Activated CD4-positive, CD25-positive, alpha-beta regulatory T cell treated with anti-CD3 and anti-CD28 coated beads, Interleukin-2, amount 50 U/mL, for 24 hours (primary cell): ENCODE measurements around the gene NUDT1.
A peak's percentile ranks its signal among the peaks of the same experiment; 100 is the strongest.

Experiments
- ATAC-seq, 2 donors: fragments of 150-1000 bp; cut with Tn5 transposase; one replicate each; pipeline ENCODE4 v1.10.0; 2021; ENCODE audit warnings: mild to moderate bottlenecking in 1 of 2, moderate library complexity in 1 of 2

Gene NUDT1

DNA sequence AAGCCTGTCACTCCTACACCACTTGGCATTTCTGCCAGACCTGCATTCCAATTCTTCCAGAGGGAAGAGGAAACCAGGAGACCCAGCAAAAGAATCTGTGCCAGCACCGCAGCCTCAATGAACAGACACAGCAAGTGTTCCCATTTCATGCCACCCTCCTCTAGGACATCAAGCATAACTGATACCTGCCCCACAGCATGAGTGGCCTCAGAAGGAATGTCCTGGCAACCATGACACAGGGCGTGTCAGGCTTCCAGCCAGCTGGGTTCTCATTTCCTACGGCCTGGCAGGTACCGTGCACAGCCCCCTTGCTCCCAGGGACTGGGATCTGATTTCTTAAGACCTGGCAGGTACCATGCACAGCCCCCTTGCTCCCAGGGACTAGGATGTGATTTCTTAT lies 17.1 kb upstream of the NUDT1 start:
- no peak for ATAC-seq

DNA sequence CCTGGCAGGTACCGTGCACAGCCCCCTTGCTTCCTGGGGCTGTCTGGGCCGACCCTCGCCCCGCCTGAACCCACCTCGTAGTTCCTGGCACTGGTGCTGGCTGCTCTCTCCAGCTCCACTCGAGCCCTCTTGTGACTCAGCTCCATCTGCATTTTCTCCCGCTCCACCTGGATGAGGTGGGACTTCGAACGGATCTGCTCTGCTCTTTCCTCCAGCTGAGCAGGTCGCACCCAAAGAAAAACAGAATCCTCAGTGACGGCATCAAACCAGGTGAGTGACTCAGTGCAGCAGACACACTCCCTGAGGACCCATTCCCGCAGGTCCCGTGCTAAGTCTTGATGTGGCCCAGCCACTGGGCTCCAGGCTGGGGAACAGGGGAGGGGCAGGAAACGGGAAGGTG lies 16.7 kb upstream of the NUDT1 start:
- no peak for ATAC-seq

DNA sequence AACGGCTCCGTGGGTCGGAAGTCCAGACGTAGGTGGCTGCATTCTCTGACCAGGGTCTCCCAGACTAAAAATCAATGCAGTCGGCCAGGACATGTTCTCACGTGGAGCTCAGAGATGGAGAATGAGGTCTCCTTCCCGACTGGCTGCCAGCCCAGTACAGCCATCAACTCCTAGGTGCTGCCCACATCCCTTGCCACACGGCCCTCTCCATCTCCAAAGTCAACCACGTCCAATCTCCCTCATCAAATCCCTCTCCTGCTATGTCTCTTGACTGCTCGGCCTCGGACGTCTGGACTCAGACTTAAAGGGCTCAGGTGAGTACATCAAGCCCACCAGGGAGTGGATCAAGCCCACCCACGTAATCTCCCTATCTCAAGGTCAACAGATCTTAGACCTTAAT lies 16.2 kb upstream of the NUDT1 start:
- ATAC-seq = no peak

DNA sequence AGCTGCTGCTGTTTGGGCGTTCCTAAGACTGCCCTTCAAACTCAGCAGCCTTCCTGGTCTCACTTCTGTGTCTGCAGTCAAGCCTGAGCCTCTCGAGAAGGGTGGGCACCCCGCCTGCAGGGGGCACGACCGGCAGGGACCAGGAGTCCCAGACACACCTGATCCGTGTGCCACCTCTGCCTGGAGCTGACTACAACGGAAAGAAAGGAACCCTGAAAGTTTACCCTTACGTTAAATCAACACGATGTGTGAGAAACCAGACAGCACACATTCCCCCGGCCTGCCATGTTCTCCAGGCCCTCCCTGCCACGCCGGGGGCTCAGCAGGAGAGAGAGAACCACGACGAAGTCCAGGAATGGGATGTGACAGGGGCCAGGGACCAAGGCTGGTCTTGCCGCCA lies 14.3 kb upstream of the NUDT1 start:
- no peak for ATAC-seq

DNA sequence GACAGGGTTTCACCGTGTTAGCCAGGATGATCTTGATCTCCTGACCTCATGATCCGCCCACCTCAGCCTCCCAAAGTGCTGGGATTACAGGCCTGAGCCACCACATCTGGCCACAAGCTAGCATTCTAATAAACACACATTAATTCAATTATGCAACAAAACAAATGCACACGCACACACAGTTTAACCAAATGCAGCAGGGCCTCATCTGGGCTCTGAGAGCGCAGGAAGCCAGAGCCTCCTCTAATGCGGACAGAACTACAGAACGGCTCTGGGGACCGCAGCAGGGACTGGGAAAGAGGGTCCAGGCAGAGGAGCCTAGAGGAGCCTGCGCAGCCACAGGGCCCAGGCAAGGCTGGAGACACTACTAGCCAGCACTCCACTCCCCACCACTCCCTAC lies 13.1 kb upstream of the NUDT1 start:
- ATAC-seq = no peak

DNA sequence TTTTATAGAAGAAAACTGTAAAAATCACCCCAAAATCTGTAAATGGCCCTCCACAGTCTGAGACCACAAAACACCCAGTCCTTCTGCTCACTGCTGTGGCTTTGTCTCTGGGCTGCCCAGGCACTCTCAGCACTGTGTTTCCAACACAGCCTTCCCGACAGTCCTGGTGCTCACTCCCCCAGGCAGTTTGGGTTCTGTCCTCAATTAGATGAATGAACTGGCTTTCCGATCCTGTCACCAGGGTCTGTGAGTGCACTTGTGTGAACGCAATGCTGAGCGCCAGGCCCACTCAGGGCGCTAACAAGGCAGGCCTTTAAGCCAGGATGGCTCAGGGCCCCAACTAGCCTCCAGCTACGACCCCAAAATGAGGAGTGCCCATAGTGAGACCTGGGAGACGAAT lies 12.6 kb upstream of the NUDT1 start:
- ATAC-seq = no peak

DNA sequence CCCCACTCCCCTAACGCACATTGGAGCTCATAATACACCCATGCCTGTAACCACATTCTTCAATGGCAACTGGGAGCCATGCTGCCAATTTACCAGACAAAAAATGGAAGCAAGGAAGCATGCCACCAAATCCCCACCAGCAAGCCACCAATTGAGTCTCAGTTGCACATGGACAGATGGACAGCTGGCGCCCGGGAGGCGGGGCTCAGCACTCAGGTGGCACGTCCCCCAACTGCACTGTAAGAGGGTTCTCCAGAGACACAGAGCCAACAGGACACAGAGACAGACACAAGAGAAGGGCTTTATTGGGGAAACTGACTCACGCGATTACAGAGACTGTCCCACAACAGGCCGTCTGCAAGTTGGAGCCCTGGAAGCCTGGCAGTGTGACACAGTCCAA lies 11.8 kb upstream of the NUDT1 start:
- no peak for ATAC-seq

DNA sequence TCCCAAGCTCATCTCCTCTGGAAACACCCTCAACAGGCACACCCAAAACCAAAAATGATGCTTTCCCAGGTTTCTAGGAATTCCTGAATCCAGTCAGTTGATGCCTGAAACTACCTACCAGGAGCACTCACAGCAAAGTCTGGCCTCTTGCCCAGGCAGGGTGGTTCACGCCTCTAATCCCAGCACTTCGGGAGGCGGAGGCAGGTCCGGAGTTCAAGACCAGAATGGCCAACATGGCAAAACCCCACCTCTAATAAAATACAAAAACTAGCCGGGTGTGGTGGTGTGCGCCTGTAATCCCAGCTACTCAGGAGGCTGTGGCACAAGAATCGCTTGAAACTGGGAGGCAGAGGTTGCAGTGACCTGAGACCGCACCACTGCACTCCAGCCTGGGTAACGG lies 11.1 kb upstream of the NUDT1 start:
- ATAC-seq = no peak

DNA sequence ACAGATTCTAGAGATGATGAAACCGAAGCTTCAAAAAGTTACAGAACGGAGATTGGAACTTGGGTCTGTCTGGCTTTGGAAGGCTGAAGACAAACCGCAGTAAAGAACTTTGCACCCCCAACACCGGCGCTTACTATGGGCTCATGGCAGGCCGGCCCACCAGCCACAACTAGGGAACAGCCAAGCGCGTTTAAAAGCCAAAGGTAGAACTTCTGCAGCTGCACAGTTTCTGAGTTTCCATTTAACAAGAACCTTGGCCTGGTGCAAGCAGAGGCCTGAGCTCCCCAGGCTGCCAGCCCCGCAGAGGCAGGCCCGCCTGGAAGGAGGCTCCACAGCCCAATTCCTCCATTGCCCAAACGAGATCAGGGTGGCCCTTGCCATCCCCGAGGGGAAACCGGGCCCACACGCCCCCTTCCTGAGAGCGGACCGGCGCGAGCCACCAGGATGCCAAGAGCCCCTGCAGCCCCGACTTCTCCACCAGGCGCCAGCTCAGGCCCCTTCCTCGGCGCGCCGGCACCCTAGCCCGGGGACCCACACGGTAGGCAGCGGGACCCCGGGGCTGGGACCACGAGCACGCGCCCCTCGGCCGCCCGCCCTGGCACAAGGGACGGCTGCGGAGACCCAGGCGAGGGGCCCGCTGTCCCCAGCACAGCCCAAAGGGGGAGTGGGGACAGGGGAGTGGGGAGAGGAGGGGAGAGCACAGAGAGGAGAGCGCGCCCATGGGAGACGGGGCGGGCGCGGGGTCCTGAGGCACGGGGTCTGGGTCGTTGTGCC lies 9.8 kb upstream of the NUDT1 start:
- peak; percentile 61 for ATAC-seq

DNA sequence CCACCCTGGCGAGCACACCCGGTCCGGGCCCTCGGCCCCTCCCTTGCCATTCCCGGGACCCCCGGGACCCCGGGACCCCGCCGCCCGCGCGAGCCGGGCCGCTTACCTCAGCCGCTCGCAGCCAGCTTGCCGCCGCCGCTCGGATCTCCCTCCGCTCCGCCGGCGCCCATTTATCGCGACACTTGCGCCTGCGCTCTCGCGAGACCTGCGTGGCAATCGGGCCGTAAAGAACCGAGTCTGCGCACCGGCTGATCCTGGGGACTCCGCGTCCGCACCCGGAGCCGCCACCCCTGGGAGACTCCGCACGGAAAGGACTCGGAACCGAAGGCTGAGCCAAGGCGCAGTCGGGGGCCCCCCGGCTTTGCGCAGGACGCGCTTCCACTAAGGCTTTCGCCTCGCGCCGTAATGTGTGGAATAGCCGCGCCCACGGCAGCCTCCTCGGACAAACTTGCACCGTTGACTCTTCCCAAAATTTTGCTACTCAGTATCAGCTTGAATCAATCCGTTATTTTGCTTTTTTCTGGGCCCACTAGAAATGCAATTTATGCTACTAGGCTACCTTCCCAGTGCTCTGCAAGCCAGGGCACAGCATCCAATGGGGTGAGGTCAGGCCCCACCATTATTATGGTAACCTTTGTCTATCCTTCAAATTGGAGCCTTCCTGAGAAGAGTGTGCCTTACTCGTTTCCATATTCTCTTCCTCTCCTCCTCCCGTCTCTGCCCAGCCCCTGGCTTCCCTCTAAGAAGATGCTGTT lies 9.1 kb upstream of the NUDT1 start, which contains the start of gene MAD1L1:
Gene MAD1L1, minus strand, starts transcription at position 180 of the 755 bp plus-strand sequence. CDS start 2,812 bp downstream, outside the sequence.
- ATAC-seq = peak; percentile 87 to 90

DNA sequence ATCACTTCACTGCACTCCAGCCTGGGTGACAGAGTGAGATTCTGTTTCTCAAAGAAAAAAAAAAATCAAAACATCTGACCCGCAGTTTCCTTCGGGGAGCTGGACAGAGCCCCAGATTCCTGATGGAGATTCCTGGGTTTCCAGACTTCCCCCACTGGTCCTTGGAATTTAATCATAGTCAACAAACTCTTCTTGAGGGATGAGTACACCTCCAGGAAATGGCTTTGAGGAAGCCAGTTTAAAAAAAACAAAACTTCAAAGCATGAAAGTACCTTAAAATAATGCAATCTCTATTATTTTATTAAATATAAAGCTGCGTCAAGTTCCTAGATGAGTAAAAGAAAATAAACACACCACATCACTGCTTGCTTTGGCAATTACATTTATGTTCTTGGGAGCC lies 8.1 kb upstream of the NUDT1 start:
- ATAC-seq = no peak

DNA sequence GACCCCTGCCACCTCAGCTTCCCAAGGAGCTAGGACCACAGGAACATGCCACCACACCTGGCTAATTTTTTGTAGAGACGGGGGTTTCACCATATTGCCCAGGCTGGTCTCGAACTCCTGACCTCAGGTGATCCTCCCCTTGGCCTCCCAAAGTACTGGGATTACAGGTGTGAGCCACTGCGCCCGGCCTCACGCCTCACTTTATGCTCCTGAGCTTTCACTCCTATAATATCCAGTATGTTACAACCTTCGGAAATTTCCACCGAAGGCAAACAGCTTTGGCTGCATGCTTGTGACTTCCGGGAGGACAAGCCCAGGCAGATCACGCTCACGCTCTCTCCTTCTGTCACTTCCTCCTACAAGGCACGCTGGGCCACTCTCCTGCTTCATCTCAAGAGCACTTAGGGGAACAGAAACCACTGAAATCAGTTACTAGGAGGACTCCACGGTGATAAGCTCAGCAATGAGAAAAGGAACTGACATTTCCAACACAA lies 4.9 kb upstream of the NUDT1 start:
- no peak for ATAC-seq

DNA sequence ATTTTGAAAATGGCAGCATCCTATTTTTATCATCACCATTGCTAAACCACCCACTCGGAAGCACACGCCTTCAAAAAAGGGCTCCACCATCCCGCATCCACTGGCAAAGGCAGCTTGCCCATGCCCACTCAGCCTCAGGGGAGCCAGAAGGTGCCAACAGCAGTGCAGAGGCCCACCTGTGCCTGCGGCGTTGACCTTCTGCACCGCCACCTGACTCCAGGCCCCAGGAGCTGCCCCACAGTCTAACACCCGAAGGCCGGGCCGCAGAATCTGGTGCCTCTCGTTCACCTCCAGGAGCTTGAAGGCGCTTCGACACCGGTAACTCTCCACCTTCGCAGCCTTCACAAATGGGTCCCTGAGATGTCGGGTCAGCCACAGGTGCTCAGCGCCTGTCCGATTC lies 2.8 kb upstream of the NUDT1 start:
- no peak for ATAC-seq

DNA sequence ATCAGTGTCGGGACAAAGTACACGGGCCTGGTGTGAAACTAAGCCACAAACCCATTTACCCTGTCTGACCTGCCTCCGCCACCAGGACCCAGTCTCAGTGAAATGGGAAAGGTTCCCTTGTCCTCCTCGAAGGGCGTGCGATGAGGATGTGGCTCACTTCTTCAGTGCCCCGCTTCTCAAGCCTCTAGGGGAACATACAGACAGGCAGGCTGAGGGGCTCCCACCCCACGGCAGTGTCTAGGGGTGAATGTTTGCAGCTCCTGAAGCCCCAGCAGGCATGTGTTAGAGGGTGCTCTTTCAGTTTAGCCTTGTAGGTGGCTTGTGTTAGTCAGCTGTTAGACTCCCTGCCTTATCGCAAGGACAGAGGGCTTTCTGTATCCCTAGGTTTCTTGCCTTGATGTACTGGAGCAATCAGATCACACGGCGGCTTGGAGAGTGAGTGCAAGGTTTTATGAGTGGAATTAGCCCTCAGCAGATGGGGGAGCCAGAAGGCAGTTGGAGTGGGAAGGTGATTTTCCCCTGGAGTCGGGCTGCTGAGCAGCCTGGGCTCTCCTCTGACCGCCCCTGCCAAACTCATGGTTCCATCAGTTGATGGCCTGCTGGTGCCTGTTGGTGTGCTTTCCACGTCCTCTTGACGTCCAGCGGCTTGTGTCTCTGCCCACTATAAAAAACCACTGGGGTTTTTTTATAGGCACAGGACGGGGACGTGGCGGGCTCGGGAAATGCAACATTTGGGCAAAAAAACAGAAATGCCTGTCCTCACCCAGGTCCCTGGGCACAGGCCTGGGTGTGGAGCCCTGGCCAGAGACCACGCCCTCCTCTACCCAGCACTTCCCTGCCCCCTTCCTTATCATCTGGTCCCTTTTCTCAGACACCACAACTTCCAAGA lies 759 bp downstream of the NUDT1 start:
- peak; percentile 25 to 33 for ATAC-seq

DNA sequence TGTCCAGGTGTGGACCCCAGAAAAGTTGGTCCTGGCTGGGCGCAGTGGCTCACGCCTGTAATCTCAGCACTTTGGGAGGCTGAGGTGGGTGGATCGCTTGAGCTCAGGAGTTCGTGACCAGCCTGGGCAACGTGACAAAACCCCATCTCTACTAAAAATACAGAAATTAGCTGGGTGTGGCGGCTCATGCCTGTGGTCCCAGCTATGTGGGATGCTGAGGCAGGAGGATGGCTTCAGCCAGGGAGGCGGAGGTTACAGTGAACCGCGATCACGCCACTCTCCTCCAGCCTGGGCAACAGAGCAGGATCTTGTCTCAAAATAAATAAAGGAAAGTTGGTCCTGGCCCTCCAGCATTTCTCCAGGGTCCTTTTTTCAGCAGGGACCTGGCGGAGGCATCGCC lies 1.4 kb downstream of the NUDT1 start:
- no peak for ATAC-seq

DNA sequence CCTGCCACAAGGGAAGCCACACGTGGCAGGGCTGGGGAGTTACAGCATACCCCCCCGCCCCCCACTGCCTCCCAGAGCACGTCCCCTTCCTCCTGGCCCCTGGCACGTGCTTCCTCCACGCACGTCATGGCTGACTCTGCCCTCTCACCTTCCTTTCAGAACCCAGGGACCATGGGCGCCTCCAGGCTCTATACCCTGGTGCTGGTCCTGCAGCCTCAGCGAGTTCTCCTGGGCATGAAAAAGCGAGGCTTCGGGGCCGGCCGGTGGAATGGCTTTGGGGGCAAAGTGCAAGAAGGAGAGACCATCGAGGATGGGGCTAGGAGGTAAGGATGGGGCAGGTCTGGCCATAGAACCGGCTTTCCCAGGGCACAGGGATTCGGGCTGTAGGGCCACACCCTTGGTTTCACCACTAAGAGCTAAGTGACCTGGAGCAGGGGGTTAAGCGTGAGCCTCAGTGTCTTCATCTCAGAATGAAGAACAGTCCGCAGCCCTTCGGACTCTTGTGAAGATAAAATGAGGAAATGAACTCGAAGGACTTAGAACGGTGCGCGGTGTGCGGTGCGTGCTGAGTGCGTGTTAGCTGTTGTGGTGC lies 2.5 kb downstream of the NUDT1 start:
- no peak for ATAC-seq

DNA sequence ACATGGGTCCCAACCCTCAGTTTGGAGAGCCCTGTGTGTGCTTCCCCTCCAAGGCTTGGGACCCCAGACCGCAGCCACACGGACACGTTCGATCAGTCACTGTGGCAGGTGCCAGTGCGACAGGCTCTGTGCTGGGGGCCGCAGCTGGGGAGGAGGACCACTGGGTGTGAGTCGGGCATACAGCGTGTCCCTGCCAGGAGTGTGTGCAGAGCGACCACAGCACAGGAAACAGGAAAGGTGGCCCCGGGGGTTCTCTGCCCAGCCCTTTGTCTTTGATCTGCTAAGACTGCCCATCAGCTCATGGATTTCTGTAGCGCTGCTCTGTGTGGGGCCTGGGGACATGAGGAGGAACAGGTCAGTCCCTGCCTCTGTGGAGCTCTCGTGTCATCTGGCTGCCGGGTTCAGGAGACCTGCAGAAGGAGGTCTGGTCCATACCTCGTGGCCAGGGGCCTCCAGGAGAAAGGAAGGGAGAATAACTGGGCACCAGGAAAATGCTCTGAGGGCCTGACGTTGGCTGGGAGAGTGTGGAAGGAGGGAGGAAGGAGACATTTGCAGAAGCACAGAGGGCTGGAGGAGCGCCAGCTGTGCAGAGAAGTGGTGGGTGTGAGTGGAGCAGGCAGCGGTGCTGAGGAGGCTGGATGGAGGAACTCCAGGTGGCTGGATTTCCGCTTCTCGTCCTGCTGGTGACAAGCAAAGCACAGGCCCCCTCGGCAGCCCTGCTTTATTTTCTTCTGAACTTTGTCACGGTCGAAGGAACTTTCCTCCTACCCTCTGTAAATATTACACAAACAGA lies 4.1 kb downstream of the NUDT1 start:
- ATAC-seq = no peak

DNA sequence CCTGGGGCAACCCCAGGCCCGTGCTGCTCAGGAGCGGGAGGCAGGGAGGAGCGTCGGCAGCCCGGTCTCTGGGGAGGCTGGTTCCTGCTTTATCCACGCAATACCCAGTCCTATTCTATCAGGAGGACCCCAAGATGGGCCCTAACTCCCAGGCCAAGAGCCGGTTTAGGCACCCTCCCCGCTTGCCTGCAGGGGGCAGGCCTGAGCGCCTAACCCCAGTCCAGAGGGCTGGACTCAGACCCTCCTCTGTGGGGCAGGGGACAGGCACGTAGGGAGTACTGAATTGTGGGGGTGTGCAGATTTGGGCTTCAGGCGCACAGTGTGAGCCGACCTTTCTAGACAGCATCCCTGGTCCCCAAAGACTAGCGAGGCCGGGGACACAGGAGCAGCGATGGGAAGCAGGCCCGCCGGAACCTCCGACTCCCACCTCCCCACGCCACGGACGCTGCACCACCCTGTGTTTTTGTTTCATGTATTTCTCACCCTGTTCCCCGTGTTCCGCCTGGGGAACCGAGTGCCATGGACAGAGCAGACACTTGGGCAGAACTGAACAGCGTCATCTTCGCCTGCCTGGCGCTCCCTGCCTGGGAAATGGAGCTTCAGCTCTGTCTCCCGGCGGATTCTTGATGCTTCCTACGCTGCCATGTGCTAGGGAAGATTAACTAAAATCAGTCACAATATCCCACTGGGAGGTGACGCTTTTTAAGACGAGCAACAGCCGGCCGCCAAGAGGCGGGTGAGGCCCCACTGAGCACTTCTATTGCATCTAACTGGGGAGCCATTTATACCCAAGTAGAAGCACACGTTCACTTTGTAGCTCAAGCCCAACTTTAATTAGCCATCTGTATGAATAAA lies 5.3 kb downstream of the NUDT1 start:
- ATAC-seq = no peak

DNA sequence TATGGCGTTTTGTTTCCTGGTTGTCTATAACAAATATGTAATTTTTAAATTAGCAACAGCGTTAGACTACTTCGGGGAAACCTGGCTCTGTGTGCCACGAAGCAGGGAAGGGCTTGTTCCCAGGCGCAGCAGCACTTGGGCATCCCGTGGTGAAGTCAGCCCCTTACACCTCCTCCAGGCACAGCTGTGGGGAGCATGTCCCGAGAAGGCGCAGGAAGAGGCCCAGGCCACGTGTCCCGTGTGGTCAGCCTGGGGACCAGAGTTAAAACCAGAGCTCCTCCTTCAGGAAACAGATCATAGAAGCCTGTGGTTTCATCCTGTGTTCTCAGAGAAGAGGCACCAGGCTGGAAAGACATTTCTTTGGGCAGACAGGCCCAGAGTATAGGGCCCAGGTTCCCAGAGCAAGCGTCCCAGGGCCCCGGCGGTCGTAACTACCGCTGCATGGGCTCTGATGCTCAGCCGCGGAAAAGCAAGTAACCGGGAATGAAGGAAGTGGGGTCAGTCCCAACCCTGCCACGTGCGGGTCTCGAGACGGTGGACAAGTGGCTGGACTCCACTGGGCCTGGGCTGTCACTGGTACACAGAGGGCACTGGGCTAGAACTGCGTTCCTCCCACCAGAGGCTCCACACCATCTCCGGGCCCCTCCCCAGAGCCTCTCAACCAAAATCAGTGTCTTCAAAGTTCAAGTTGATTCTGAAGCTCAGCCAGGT lies 7.1 kb downstream of the NUDT1 start:
- peak in 1 of 2 donors; percentile 26 for ATAC-seq

DNA sequence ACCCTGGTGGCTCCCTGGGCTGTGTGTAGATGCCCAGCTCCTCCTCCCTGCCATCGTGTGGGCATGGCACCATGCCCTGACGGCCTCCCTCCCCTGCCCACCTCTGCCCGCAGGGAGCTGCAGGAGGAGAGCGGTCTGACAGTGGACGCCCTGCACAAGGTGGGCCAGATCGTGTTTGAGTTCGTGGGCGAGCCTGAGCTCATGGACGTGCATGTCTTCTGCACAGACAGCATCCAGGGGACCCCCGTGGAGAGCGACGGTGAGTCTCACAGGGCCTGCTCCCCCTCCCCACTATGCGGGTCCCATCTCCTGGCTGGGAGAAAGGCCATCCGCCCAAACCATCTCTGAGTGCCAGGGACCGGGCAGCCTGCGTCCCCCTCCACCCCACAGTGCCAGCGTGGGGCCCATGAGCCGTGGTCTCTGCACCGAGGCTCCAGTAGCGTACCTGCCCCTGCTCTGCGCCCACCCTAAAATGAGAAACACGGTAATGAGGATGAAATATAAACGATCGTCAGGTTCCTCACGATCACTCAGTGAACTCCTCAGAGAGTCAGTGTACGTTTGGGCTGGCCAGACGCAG lies 7.8 kb downstream of the NUDT1 start:
- no peak for ATAC-seq
